ENCODE data around the gene SETBP1. TPM values are rescaled to one million over a fixed set of nuclear protein-coding genes. Genes with fewer than 3 reads are reported as not detected.

The SETBP1 gene
- total and polyA plus RNA-seq, 2 of the 13 experiments (the other 11 are each of a cell fraction or from before 2014, with no cell fraction given) = 0.18 to 0.65 TPM

DNA sequence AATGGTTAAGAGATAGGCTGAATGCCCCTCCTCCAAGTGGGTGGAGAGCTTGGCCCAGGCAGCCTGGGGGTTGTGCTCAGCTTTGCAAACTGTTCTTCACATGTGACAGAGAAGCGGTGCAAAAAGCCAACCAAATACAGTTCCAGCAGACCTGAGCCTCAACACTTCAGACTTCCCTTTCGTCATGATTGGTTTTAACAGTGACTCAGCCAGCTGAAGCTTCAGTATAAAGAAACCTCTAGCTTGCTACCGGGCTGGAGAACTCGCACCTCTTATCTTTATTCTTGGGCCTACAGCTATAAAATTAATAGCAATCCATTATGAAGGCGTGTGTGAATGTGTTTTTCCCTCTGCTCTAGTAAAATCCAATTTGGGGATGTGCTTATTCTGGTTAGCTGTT is 20.0 kb downstream of the SETBP1 start (continued):
- TF ChIP-seq ZSCAN20 (CRISPR knock-in tag; IDR thresholded peaks at IDR 0.05; ENCODE audit: borderline replicate concordance) = no peak
- TF ChIP-seq ZNF597 (CRISPR knock-in tag; IDR thresholded peaks at IDR 0.05) = no peak
- no peak for TF ChIP-seq ARHGAP35 (CRISPR knock-in tag; IDR thresholded peaks at IDR 0.05; ENCODE audit: borderline replicate concordance)
- TF ChIP-seq SNRNP70 (IDR thresholded peaks at IDR 0.05; ENCODE audit: low read depth, low read length) = no peak
- TF ChIP-seq MYC (CRISPR knock-in tag; IDR thresholded peaks at IDR 0.05; ENCODE audit: borderline replicate concordance) = no peak

DNA sequence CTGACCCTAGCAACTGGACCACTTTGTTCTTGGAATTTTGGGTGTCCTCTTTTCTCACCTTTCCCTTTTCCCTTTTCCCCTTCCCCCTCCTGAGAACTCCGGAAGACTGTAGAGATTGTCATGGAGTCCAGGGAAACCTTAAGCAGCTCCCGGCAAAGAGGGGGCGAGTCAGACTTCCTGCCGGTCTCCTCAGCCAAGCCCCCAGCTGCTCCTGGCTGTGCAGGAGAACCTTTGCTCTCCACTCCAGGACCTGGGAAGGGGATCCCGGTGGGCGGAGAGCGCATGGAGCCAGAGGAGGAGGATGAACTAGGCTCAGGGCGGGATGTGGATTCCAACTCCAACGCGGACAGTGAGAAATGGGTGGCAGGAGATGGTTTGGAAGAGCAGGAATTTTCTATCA is 20.5 kb downstream of the SETBP1 start:
- H3K9ac ChIP-seq (ENCODE audit: insufficient read depth, low read depth, low read length) = no peak overlapping the region
- WGBS (ENCODE audit: low lambda C conversion rate) = 62% methylated on average over 10 of the region's 10 CpGs
- 0 out of 5 replicates have a peak, but pooled peaks cover 0 to 2% of the 10 kb centered on the region in 2 experiments for H3K27me3 ChIP-seq (ENCODE audit: control insufficient read depth in 1 of 2, insufficient read depth in 2 of 2, low read length in 2 of 2)
- H3K79me2 ChIP-seq (ENCODE audit: insufficient read depth, low read length) = no peaks in the 10 kb centered on the region
- H3K4me2 ChIP-seq (ENCODE audit: low read depth, low read length) = no peak overlapping the region
- no peaks in the 10 kb centered on the region for H4K20me1 ChIP-seq (ENCODE audit: insufficient read depth, low read length)
- no peak overlapping the region for H2AFZ ChIP-seq (ENCODE audit: low read length)
- ATAC-seq (no peak), FAIRE-seq (no peak), DNase-seq (ENCODE audit: low spot score) (no peak)
- H3K27ac ChIP-seq (ENCODE audit: extremely low read length, insufficient read depth, low read length) = no peak overlapping the region
- TF ChIP-seq RFXAP (CRISPR knock-in tag; IDR thresholded peaks at IDR 0.05; ENCODE audit: borderline replicate concordance) (no peak), IKZF1 (IDR thresholded peaks at IDR 0.05) (no peak), ZNF124 (CRISPR knock-in tag; IDR thresholded peaks at IDR 0.05) (no peak), ZNF260 (CRISPR knock-in tag; IDR thresholded peaks at IDR 0.05; ENCODE audit: borderline replicate concordance, low read depth) (no peak), NAIF1 (CRISPR knock-in tag; IDR thresholded peaks at IDR 0.05; ENCODE audit: borderline replicate concordance) (no peak), NR3C1 (CRISPR knock-in tag; IDR thresholded peaks at IDR 0.05) (no peak), ZKSCAN8 (CRISPR knock-in tag; IDR thresholded peaks at IDR 0.05; ENCODE audit: borderline replicate concordance) (no peak)
- H3K4me1 ChIP-seq (ENCODE audit: insufficient read depth, low read length) = peaks cover 9% of the 10 kb centered on the region; the same call in 1 of the 2 replicates
- ChIA-PET CTCF (ENCODE audit: low intra/inter-chr PET ratio, low total read pairs) (no interaction called here), POLR2A (no interaction called here)
- no TSS peak for BruUV-seq (replicated peaks)
- no peak overlapping the region for H3K4me3 ChIP-seq (replicated peaks in 1 of 3; ENCODE audit: insufficient read depth in 1 of 3, low read depth in 2 of 3, low read length in 3 of 3)
- no peaks in the 10 kb centered on the region for H3K9me3 ChIP-seq (ENCODE audit: low read length)
- in situ Hi-C loops (cut with HindIII; ENCODE audit: extremely low pct_ligation_motif_present, low pct_unique_long_range_greater_than_20kb) = no loop called here
- intact Hi-C loops (cut with micrococcal nuclease; ENCODE audit: unreplicated experiment) = no loop called here
- H3K36me3 ChIP-seq (replicated peaks in 1 of 2; ENCODE audit: control insufficient read depth in 1 of 2, insufficient read depth in 2 of 2, low read length in 2 of 2) = no peaks in the 10 kb centered on the region
